CMK (cell line): ENCODE data around the gene PTPRO.

Experiments used
- DNase-seq: peaks from one replicate; pipeline ENCODE4 v3.0.0-alpha.2; 2010; ENCODE audit warnings: low read depth

The PTPRO gene

DNA sequence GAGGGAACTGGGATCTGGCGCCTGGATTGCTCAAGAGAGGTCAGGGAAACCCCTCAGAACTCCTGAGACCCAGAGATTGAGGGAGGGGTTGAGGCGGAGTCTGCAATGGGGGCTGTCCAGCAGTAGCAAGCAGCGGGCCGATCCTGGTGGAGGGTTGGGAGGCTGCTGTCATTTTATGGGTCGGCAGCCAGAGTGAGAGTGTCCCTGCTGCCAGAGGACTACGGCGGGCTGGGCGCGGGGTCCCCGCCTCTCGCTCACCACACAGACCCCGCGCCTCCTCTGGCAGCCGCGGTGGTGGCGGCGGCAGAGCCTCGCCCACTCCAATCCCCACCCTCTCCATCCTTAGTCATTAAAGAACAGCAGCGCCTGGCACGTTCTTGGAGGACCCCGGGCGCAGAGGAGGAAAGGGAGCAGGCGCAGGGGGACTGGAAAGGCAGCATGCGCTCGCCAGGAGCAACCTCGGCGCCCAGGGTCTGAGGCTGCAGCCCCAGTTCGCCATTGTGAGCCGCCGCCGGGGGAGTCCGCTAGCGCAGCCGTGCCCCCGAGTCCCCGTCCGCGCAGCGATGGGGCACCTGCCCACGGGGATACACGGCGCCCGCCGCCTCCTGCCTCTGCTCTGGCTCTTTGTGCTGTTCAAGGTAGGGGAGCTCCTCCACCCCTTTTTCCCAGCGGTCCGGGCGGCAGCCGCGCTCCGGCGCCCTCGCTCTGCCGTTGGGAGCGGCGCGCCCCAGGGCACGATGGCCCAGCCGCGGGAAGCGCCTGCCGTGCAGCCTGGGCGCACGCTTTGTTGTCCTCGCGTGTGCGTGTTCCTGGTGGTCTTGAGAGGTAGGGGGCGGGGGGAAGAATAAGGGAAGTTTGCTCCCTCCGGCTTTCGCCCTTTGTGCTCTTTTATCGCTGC, at the start of gene PTPRO:
TSS of gene PTPRO (plus strand) at position 345 of the 898 bp plus-strand sequence.
- DNase-seq = no peak

DNA sequence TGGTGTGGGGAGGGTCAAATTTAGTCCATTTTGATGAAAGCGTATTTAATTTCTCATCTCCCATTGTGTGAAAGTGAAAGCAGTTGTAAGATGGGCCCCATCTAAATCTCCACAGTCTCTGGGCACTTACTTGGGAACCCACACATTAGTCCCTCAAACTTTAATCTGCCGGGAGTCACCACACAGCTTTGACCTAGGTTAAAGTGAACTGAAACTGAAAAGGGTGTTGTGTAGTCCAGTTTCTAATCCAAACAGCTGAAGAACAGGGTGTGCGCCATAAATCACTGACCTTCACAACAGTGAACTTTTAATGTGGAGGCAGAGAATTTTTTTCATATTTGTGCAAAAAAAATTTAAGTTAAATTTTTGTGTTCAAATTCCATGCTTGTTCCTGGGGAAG, 48.4 kb upstream of the PTPRO start:
- no peak for DNase-seq

DNA sequence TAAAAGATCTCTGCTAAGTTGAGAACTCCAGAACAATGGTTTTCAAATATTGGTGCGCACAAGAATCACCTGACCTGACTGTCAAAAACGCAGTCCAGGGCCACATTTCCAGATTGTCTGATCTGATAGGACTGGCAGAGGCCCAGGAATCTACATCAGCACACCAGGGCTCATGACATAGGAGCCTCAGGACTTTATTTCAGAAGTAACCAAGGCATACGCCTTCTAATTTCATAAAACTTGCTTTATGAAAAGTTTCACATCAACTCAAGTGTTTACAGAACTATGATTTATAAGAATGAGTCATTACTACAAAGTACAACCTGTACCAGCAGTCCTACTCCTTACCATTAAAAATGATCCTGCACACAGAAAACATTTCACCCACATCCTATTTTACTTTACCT, 47.7 kb upstream of the PTPRO start:
- DNase-seq = no peak

DNA sequence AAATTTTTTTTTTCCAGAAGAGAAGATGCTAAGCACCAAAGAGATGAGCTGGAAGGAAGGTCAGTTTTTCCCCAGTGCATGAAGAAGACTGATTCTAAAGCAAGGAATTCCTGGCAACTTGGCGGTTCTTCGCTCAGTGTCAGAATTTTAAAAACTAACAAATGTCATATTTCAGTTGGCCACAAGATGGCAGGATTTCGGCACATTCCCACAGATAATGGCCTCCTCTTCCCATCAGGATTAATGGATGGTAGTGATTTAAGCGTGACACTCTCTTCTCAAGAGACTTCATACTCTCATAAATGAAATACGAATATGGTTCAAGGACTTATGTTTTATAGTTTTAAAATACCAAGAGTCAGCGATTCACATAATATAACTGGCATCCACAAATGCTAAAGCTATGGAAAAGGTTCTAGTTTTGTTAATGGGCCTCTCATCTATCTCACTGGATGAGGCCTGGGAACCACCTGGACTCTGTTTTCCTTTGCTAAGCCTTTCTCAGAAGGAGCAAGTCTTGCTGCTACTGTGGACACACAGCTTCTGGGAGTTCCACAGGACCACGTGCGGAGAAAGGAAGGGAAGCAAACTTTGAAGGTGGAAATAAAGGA, 46.1 kb upstream of the PTPRO start:
- DNase-seq = no peak

DNA sequence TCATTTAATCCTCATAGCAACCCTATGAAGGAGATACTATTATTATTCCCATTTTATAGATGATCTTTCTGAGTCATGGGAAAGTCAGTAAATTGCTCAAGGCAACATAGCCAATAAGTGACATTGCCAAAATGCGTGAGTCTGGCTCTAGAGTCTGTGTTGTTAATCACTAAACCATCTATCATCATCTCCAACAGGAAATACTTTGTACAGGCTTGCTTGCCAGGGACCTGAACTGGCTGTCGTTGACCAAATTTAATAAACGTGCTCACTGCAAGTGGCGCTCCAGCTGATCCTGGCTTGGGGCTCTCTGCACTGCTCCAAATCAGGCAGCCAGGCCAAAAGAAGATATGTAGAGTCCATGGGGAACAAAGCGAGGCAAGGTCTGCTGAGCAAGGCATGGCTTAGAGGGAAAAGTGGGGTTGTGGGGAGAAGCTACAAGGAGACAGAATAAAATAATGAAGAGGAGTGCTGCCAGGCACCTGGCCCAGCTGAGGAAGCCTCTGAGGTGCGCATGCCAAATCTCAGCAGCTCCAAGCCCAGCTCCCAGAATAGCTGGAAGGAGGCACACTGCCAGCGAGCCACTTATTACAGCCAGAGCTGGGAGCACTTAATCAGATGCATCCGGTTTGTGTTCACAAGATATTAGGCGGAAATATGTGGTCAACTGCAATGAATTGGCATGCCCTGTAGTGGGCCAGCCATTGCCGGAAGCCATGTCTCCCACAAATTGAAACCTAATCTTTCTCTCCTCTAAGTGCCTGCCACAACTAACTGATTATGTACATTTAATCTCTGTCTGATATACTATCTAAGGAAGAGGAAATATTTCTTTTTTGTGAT, 43.3 kb upstream of the PTPRO start:
- peak; percentile 14 for DNase-seq

DNA sequence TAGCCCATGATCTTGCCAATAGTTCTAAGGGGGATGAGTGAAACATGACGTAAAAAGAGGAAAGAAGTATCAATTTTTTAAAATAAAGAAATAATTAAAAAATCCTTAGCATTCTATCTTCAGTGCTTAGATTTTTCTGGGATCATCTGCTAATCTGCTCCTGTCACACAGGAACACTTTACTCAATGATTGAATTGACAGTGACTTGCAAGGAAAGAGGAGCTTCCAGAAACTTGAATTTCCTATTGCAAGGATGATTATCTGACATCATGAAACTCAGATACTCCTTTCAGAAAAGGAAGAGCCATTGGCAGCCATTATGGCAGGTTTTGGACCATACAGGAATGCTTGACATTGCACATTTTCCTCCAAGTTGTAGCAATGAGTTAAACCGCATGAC, 41.4 kb upstream of the PTPRO start:
- DNase-seq = no peak

DNA sequence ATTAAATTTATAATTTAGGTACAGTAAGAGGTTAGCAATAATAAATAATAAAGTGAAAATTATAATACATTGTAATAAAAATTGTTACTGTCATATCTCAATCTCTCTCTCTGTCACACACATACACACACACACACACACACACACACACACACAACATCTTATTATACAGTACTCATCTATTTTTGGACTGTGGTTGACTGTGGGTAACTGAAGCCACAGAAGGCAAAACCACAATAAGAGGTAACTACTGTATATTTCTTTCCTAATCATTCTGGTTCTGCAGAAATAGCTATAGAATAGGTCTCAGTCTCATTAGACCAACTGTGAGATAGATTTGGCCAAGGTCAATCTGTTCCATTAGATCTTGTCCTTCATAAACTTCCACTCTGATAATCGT, 33.1 kb upstream of the PTPRO start:
- no peak for DNase-seq

DNA sequence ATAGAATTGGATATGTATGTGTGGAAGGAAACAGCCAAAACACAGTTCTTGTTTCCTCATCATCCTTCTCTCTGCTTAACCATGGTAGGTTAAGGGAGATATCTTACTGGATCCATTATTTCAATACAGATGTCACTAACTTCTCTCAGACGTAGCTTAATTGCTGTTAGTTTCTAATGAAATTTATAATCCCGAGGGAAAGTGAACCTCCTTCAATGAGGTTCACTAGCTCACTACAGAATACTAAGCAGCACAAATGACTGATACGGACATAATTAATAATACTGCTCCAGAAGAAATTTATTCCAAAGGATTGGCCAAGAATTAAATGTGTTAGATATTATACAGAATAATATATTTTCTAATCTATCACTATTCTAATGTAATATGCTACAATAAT, 28.6 kb upstream of the PTPRO start:
- no peak for DNase-seq

DNA sequence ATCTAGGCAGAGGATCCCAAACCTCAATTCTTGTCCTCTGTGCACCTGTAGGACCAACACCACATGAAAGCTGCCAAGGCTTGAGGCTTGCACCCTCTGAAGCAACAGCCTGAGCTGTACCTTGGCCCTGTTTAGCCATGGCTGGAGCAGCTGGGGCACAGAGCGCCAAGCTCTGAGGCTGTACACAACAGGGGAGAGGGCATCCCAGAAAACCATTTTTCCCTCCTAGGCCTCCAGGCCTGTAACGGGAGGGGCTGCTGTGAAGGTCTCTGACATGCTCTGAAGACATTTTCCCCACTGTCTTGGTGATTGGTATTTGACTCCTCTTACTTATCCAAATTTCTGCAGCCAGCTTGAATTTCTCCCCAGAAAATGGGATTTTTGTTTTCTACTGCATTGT, 22.4 kb upstream of the PTPRO start:
- no peak for DNase-seq

DNA sequence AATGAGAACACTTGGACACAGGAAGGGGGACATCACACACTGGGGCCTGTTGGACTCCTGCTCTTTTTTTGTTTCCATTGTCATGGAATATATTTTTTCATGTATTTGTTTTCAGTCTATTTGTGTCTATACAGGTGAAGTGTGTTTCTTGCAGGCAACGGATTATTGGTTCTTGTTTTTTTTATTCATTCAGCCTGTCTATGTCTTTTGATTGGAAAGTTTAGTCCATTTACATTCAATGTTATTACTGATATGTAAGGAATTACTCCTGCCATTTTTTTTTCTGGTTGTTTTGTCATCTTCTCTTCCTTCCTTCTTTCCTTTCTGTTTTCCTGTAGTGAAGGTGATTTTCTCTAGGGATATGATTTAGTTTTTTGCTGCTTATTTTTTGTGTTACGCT, 18.0 kb upstream of the PTPRO start:
- no peak for DNase-seq

DNA sequence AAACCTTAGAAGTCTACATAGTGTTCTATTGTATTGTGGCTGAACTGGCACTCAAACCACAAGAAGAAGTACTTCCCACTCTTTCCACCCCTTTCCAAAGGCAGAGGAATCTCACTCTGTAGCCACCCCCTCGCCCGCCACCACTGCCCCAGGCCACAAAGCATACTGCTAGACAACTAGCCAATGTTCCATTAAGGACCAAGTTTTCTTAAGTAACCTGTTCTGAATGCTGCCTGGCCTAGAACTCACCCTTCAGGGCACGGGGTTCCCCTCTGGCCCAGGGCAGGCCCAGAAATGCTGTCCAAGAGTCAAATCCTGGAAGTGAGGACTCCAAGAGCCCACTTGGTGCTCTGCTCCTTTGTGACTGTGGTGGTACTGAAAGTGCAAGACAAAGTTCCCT, 15.7 kb upstream of the PTPRO start:
- no peak for DNase-seq

DNA sequence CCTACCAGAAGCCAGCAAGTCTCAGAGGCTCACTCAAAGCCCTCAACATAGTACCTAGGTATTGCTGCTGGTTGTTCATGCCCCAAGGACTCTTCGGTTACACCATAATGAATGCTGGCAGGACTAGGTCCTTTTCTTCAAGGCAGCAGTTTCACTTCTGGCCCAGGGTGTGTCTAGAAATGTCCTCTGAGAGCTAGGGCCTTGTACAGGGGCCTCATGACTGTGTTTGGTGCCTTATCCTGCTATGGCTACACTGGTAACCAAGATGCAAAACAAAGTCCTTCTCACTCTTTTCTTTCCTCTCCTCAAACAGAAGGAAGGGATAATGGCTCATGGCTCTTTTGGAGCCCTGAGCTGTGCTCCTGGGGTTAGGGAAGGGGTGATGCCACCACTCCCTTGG, 15.2 kb upstream of the PTPRO start:
- no peak for DNase-seq

DNA sequence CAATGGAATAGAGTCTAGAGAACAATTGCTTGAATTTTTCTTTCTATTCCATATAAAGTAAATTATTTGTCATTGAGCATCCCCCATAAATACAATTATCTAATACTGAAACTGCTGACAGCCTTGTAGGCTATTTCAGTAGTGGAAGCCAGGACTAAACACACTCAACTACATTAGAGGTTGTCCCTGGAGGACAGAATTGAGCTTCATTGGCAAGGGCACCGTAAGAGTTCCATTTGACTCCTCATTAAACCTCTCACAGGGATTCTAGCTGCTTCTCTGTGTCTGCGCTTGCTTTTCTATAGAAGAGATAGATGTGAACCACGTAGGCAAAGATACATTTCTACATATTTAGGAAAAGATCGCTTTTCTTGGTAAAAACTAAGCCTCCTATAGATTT, 3.5 kb upstream of the PTPRO start:
- no peak for DNase-seq

DNA sequence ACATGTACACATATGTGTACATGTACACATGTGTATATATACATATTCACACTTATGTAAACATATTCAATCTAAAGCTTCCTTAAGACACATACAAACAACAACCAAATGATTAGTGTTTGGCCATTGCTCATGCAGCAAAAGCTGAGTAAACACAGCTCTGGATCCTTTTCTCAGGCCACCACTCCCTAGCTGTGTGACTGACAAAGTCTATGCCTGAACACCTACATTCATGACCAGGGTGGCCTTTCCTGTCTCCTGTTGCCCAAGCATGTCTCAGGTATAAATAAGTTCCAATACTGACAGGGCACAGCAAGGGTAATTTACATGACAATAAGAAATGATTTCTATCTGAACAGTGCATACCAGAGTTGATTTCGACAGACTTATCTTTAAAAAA, 1.4 kb upstream of the PTPRO start:
- DNase-seq = no peak

DNA sequence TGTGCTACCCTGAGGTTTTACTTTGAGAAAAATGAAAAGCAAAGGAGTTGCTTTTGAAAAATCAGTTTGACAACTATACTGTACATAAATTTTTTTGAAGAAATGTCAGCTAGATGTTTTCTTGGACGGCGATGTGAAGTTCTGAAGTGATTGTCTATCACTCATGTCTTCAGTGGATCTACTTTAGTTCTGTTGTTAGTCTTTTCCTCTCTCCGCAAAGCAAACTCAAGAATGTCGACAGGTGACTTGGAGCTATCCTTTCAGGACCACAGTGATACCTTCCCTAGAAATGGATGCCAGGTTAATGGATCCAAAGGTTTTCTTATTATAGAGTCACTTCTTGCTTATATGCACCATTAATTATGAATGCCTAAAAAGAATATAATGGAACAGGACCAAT, 1.2 kb downstream of the PTPRO start:
- DNase-seq = no peak

DNA sequence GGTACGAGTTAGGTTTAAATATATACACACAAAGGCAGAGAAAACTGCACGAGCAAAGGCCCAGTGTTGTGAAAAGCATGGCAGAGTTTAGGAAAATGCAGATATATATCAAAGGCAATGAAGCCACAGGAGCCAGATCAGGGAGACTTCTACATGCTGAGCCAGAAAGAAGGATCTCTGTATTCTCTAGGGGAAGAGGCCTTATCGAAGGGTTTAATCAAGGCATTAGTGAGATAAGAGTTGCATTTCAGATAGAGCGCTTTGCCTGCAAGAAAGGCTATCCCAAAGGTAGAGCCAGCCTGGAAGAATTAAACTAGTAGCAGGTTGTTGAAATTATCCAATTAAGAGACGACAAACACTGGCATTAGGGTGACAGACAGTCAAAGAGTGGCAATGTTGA, 7.6 kb downstream of the PTPRO start:
- no peak for DNase-seq

DNA sequence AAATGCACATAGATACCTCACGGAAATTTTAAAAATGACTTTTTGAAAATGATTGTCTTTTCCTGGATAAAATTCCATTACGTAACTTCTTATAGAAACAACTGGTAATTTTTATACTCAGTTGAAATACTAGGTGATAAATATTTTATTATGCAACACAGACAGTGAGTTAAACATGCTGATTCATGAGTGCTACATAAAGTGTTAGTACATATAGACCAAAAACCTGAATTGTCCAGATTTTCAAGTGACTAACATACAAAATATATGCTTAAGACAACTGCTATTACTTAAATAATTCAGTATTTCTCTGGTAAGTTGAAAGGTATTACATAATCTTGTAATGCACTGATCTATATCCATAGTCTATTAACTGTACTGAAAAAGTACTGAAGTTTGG, 11.9 kb downstream of the PTPRO start:
- DNase-seq = no peak

DNA sequence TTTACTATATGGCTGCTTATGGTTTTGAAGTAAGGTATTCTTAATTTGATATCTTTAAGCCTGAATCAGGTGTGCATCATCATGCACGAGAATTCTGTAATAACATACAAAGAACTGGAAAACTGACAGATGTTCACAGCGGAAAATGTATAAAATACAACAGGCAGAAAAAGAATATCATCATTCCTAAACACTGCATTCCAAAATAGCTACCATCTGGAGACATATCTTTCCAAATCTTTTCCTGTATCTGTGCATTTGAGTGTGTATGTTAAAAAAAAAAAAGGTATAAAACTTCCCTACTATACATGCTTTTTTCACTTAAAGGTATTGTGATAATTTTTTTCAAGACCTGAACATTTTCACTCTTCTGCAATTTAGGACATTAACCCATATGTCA, 13.7 kb downstream of the PTPRO start:
- no peak for DNase-seq

DNA sequence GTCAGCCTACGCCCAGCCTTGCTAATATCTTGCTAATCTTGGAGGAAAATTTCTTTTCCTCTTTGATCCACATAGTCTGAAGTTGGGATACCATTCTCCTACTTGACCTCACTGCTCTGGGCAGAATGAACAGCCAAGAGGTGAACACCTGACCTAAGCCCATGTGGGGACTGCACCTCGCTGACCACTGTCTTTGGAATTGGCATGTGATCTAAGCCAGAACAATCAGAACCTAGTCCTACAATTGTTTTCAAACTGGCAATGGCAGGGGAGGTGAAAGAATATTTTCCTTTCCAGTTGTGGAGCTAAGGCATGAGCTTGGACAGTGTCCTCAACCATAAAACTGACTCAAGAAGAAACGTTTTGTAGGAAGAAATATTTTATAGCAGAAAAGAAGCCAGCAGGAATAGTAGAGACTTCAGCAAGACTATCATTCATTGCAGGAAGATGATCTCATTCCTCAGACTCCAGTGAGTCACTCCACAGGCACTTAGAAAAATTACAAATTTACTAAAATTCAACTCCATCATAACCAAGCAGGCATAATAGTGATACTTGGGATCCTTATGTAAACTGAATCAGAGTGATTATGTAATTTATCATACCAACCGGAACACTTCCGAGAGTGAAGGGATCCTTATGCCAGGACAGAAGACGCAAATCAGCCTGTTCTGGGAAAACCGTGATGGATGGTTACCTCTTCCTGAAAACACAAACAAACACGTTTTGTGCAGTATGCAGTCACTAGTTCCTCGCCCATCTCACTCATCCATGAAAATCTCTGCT, 14.7 kb downstream of the PTPRO start:
- DNase-seq = no peak

DNA sequence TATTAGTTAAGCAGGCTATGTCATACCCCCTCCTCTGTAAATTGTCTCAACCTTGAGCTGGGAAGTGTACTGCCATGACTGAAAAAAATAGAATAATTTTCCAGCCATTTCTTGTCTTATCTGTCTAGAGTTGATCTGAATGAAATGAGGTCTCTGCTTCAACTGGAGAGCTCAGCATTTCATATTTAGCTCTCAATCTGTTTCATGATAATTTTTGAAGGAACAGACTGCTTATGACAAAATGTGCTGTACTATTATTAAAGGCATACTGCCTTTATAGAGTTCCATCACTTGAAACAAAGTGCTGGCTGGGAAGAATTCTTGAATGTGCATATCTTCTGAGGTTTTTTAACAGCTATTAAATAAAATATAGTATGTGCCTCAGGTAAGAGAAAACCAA, 19.1 kb downstream of the PTPRO start:
- no peak for DNase-seq

DNA sequence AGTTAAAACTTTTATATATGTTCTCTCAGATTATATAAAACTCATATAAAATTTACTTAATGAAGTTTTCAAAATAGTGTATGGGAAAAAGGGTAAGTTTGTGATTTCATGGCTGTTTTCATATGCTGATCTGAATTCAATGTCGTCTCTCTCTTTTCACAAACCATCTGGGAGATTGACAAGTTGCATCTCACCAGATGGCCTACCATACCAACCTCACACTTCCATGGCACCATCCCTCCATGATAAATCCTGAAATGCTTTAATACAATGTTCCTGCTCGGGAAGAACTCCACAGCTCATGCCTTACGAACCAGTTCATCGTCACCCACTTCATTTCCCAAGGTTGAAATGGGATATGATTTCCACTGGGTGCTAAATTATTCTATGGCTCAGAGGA, 22.3 kb downstream of the PTPRO start:
- no peak for DNase-seq

DNA sequence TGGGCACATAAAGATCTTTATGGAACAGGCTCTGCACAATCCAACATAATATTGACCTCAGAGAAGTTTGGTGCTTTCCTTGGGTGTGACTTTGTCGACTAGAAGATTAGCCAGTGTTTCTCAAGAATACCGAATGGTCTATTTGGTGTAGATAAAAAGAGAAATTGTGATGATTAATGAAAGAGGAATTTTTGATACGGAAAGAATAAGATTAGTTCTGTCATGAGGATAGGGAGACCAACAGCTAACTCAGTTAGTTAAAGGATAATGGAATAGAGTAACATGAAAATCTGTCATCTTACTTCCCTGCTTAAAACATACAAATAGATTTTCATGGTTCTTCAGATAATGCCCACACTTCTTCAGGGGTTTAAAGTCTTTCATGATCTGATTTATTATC, 24.2 kb downstream of the PTPRO start:
- no peak for DNase-seq
